HL-60 (cell line): ENCODE data around the gene RASA1.

ENCODE experiments used
- GABPA ChIP-seq: IDR thresholded peaks from 2 replicates; pipeline ENCODE4 v1.6.1; 2012; ENCODE audit warnings: low read depth
- POLR2AphosphoS5 ChIP-seq: IDR thresholded peaks from 2 replicates; pipeline ENCODE4 v1.6.1; 2012; ENCODE audit warnings: low read depth
- SPI1 ChIP-seq: IDR thresholded peaks from 2 replicates; pipeline ENCODE4 v1.6.1; 2012; ENCODE audit warnings: low read depth, mild to moderate bottlenecking, borderline replicate concordance
- TF ChIP-seq, protein P1 (sequence below): IDR thresholded peaks from one replicate; pipeline ENCODE4 v1.5.1; 2011; ENCODE audit warnings: low read length, control low read depth, inconsistent platforms; ENCODE audit not compliant: insufficient read depth
- TF ChIP-seq, protein P2 (sequence below): IDR thresholded peaks from 2 replicates; pipeline ENCODE4 v1.6.1; 2012; ENCODE audit warnings: low read depth; ENCODE audit not compliant: insufficient replicate concordance

DNA sequence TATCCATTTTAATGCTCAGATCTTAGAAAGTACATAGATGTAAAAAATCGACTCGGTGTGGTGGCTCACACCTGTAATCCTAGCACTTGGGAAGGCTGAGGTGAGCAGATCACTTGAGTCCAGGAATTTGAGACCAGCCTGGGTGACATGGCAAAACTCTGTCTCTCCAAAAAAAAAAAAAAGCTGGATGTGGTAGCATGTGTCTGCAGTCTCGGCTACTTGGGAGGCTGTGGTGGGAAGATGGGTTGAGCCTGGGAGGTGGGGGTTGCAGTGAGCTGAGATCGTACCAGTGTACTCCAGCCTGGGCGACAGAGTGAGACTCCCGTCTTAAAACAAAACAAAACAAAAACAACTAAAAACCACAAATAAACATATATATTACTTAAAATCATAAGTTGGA is 61.4 kb downstream of the RASA1 start:
- TF ChIP-seq, protein P1, sequence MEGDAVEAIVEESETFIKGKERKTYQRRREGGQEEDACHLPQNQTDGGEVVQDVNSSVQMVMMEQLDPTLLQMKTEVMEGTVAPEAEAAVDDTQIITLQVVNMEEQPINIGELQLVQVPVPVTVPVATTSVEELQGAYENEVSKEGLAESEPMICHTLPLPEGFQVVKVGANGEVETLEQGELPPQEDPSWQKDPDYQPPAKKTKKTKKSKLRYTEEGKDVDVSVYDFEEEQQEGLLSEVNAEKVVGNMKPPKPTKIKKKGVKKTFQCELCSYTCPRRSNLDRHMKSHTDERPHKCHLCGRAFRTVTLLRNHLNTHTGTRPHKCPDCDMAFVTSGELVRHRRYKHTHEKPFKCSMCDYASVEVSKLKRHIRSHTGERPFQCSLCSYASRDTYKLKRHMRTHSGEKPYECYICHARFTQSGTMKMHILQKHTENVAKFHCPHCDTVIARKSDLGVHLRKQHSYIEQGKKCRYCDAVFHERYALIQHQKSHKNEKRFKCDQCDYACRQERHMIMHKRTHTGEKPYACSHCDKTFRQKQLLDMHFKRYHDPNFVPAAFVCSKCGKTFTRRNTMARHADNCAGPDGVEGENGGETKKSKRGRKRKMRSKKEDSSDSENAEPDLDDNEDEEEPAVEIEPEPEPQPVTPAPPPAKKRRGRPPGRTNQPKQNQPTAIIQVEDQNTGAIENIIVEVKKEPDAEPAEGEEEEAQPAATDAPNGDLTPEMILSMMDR = no peak
- TF ChIP-seq POLR2AphosphoS5 (no peak), GABPA (no peak), SPI1 (no peak)
- TF ChIP-seq, protein P2, sequence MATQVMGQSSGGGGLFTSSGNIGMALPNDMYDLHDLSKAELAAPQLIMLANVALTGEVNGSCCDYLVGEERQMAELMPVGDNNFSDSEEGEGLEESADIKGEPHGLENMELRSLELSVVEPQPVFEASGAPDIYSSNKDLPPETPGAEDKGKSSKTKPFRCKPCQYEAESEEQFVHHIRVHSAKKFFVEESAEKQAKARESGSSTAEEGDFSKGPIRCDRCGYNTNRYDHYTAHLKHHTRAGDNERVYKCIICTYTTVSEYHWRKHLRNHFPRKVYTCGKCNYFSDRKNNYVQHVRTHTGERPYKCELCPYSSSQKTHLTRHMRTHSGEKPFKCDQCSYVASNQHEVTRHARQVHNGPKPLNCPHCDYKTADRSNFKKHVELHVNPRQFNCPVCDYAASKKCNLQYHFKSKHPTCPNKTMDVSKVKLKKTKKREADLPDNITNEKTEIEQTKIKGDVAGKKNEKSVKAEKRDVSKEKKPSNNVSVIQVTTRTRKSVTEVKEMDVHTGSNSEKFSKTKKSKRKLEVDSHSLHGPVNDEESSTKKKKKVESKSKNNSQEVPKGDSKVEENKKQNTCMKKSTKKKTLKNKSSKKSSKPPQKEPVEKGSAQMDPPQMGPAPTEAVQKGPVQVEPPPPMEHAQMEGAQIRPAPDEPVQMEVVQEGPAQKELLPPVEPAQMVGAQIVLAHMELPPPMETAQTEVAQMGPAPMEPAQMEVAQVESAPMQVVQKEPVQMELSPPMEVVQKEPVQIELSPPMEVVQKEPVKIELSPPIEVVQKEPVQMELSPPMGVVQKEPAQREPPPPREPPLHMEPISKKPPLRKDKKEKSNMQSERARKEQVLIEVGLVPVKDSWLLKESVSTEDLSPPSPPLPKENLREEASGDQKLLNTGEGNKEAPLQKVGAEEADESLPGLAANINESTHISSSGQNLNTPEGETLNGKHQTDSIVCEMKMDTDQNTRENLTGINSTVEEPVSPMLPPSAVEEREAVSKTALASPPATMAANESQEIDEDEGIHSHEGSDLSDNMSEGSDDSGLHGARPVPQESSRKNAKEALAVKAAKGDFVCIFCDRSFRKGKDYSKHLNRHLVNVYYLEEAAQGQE = no peak
